Measurements from ENCODE around the gene PCDHGA7.
"Not testable (repeated sequence)": the region's sequence is repeated elsewhere in the genome, so short reads cannot be mapped to it uniquely, and the experiment has no call there.

PCDHGA7 gene

DNA sequence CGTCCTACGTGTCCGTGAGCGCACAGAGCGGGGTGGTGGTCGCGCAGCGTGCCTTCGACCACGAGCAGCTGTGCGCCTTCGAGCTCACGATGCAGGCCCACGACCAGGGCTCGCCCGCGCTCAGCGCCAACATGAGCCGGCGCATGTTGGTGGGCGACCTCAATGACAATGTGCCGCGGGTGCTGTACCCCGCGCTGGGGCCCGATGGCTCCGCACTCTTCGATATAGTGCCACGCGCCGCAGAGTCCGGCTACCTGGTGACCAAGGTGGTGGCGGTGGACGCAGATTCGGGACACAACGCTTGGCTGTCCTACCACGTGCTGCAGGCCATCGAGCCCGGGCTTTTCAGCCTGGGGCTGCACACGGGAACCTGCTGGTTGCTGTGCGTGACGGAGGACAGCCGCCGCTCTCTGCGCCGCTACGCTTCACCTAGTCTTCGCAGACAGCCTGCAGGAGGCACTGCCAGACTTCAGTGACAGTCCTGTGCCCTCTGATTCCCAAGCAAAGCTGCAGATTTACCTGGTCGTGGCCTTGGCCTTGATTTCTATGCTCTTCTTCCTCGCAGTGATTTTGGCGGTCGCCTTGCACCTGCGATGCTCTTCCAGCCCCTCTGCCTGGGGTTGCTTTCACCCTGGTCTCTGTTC, 45.4 kb downstream of the PCDHGA7 start:
- TF ChIP-seq, protein P1, sequence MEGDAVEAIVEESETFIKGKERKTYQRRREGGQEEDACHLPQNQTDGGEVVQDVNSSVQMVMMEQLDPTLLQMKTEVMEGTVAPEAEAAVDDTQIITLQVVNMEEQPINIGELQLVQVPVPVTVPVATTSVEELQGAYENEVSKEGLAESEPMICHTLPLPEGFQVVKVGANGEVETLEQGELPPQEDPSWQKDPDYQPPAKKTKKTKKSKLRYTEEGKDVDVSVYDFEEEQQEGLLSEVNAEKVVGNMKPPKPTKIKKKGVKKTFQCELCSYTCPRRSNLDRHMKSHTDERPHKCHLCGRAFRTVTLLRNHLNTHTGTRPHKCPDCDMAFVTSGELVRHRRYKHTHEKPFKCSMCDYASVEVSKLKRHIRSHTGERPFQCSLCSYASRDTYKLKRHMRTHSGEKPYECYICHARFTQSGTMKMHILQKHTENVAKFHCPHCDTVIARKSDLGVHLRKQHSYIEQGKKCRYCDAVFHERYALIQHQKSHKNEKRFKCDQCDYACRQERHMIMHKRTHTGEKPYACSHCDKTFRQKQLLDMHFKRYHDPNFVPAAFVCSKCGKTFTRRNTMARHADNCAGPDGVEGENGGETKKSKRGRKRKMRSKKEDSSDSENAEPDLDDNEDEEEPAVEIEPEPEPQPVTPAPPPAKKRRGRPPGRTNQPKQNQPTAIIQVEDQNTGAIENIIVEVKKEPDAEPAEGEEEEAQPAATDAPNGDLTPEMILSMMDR (IDR thresholded peaks at IDR 0.05; ENCODE audit: low read depth, low read length) = 0 out of 2 replicates have a peak, but pooled peaks have one; percentile 1
- no peaks in the 10 kb centered on the region for H3K27me3 ChIP-seq (ENCODE audit: insufficient read depth, low read depth, severe bottlenecking)
- H3K27ac ChIP-seq = no peak overlapping the region
- DNase-seq = no peak
- H3K9me3 ChIP-seq (ENCODE audit: severe bottlenecking) = peaks cover 6% of the 10 kb centered on the region
- no peak overlapping the region for H3K4me3 ChIP-seq (ENCODE audit: low read depth, low read length)
- H3K36me3 ChIP-seq = no peaks in the 10 kb centered on the region

DNA sequence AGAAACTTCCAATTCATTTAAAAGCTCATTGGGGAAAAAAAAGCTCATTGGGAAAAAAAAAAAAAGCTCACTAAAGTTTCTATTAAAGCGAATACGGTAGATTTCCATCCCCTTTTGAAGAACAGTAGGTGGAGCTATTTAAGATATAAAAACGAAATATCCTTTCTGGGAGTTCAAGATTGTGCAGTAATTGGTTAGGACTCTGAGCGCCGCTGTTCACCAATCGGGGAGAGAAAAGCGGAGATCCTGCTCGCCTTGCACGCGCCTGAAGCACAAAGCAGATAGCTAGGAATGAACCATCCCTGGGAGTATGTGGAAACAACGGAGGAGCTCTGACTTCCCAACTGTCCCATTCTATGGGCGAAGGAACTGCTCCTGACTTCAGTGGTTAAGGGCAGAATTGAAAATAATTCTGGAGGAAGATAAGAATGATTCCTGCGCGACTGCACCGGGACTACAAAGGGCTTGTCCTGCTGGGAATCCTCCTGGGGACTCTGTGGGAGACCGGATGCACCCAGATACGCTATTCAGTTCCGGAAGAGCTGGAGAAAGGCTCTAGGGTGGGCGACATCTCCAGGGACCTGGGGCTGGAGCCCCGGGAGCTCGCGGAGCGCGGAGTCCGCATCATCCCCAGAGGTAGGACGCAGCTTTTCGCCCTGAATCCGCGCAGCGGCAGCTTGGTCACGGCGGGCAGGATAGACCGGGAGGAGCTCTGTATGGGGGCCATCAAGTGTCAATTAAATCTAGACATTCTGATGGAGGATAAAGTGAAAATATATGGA, 48.0 kb downstream of the PCDHGA7 start, which contains the start of gene PCDHGA12:
Gene PCDHGA12, plus strand, starts transcription at position 176 of the 782 bp plus-strand sequence. Its CDS starts 253 bp downstream, at position 429.
- DNase-seq = no peak
- TF ChIP-seq, protein P1 (IDR thresholded peaks at IDR 0.05; ENCODE audit: low read depth, low read length) = no peak
- peaks cover 6% of the 10 kb centered on the region for H3K9me3 ChIP-seq (ENCODE audit: severe bottlenecking)
- no peaks in the 10 kb centered on the region for H3K27me3 ChIP-seq (ENCODE audit: insufficient read depth, low read depth, severe bottlenecking)
- no peaks in the 10 kb centered on the region for H3K36me3 ChIP-seq
- H3K27ac ChIP-seq = no peak within 1 kb of the TSS
- no peak within 1 kb of the TSS for H3K4me3 ChIP-seq (ENCODE audit: low read depth, low read length)

DNA sequence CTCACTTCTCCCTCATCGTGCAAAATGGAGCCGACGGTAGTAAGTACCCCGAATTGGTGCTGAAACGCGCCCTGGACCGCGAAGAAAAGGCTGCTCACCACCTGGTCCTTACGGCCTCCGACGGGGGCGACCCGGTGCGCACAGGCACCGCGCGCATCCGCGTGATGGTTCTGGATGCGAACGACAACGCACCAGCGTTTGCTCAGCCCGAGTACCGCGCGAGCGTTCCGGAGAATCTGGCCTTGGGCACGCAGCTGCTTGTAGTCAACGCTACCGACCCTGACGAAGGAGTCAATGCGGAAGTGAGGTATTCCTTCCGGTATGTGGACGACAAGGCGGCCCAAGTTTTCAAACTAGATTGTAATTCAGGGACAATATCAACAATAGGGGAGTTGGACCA, 48.7 kb downstream of the PCDHGA7 start:
- Histone ChIP-seq H3K9me3 (ENCODE audit: severe bottlenecking) (peaks cover 6% of the 10 kb centered on the region), H3K27me3 (ENCODE audit: insufficient read depth, low read depth, severe bottlenecking) (no peaks in the 10 kb centered on the region), H3K27ac (no peak overlapping the region), H3K36me3 (no peaks in the 10 kb centered on the region), H3K4me3 (ENCODE audit: low read depth, low read length) (no peak overlapping the region)
- no peak for DNase-seq
- TF ChIP-seq, protein P1 (IDR thresholded peaks at IDR 0.05; ENCODE audit: low read depth, low read length) = no peak

DNA sequence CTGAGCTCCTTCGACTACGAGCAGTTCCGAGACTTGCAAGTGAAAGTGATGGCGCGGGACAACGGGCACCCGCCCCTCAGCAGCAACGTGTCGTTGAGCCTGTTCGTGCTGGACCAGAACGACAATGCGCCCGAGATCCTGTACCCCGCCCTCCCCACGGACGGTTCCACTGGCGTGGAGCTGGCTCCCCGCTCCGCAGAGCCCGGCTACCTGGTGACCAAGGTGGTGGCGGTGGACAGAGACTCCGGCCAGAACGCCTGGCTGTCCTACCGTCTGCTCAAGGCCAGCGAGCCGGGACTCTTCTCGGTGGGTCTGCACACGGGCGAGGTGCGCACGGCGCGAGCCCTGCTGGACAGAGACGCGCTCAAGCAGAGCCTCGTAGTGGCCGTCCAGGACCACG, 49.8 kb downstream of the PCDHGA7 start:
- DNase-seq; H3K27me3 ChIP-seq (ENCODE audit: insufficient read depth, low read depth, severe bottlenecking); H3K27ac ChIP-seq; H3K4me3 ChIP-seq (ENCODE audit: low read depth, low read length); H3K36me3 ChIP-seq; H3K9me3 ChIP-seq (ENCODE audit: severe bottlenecking): not testable (repeated sequence)

DNA sequence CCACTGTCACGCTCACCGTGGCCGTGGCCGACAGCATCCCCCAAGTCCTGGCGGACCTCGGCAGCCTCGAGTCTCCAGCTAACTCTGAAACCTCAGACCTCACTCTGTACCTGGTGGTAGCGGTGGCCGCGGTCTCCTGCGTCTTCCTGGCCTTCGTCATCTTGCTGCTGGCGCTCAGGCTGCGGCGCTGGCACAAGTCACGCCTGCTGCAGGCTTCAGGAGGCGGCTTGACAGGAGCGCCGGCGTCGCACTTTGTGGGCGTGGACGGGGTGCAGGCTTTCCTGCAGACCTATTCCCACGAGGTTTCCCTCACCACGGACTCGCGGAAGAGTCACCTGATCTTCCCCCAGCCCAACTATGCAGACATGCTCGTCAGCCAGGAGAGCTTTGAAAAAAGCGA, 50.2 kb downstream of the PCDHGA7 start:
- not testable (repeated sequence) for H3K9me3 ChIP-seq (ENCODE audit: severe bottlenecking); H3K36me3 ChIP-seq; H3K27ac ChIP-seq; DNase-seq; H3K27me3 ChIP-seq (ENCODE audit: insufficient read depth, low read depth, severe bottlenecking); H3K4me3 ChIP-seq (ENCODE audit: low read depth, low read length)

DNA sequence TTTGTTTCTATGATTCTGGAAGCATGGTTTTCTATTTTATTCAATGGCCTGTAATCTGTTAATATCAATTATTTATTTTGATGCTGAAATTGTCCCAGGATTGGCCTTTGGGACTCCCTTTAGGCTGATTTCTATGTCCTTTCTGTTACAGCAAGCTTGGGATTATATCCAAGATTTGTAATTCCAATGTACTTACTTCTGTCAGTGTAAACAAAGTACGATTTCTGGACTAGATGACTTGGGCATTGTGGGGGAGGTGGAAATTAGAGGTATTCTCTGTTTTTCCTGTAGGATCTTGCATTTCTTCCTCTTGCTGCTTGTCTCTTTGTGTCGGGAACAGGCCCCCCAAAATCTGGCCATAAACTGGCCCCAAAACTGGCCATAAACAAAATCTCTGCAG, 51.5 kb downstream of the PCDHGA7 start:
- Histone ChIP-seq H3K9me3 (ENCODE audit: severe bottlenecking) (no peaks in the 10 kb centered on the region), H3K27me3 (ENCODE audit: insufficient read depth, low read depth, severe bottlenecking) (no peaks in the 10 kb centered on the region), H3K4me3 (ENCODE audit: low read depth, low read length) (no peak overlapping the region), H3K27ac (no peak overlapping the region), H3K36me3 (no peaks in the 10 kb centered on the region)
- no peak for DNase-seq
- TF ChIP-seq, protein P1 (IDR thresholded peaks at IDR 0.05; ENCODE audit: low read depth, low read length) = no peak
